Measurements from ENCODE around the gene PLBD2. TPM values are rescaled to one million over a fixed set of nuclear protein-coding genes. Genes with fewer than 3 reads are reported as not detected.

Gene PLBD2
- total RNA-seq, 2 donors from 2014 or later = 17.8 to 18.4 TPM

DNA sequence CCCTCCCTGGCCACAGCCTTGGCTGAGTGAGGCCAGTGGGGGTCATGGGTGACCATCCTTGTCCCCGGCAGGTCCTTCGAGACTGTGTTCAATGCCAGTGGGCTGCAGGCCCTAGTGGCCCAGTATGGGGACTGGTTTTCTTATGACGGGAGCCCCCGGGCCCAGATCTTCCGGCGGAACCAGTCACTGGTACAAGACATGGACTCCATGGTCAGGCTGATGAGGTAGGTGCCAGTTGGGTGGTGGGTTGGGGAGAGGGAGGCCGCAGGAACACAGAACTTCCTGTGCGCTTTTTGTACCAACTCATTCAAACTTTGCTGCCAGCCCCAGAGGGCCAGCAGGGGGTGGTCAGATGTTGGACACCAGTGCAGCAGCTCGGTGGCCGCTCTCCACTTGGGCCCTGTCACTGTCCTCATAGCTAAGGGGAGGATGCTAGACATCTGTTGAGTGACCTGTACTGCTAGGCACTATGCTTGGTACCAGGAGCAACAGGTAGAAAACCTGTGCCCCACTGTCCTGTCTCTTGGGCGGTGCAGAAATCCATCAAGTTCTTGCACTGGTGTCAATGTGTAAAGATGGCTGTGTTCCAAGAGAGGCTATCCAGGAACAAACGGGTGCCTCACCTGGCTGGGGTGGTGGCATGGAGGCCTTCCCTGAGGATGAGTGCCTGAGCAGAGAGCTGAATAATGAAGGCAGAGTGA, 28.6 kb downstream of the PLBD2 start:
- 90% methylated on average over 12 of the region's 12 CpGs; no CpG with 5 or more reads in 1 of the 2 donors for WGBS, 2 donors
- intact Hi-C loops (cut with DNase I) = no loop called here
- Histone ChIP-seq H3K4me1 (no peaks in the 10 kb centered on the region), H3K36me3 (replicated peaks in 1 of 2; ENCODE audit: insufficient read depth in 1 of 2, low read depth in 2 of 2) (peaks cover 0 to 17% of the 10 kb centered on the region in 2 donors), H3K9me3 (no peaks in the 10 kb centered on the region), H3K27ac (no peak overlapping the region), H3K27me3 (no peaks in the 10 kb centered on the region), H3K4me3 (no peak overlapping the region)
- DNase-seq (no peak), ATAC-seq (no peak)
- TF ChIP-seq POLR2A (IDR thresholded peaks at IDR 0.05) = no peak
- TF ChIP-seq, protein P1, sequence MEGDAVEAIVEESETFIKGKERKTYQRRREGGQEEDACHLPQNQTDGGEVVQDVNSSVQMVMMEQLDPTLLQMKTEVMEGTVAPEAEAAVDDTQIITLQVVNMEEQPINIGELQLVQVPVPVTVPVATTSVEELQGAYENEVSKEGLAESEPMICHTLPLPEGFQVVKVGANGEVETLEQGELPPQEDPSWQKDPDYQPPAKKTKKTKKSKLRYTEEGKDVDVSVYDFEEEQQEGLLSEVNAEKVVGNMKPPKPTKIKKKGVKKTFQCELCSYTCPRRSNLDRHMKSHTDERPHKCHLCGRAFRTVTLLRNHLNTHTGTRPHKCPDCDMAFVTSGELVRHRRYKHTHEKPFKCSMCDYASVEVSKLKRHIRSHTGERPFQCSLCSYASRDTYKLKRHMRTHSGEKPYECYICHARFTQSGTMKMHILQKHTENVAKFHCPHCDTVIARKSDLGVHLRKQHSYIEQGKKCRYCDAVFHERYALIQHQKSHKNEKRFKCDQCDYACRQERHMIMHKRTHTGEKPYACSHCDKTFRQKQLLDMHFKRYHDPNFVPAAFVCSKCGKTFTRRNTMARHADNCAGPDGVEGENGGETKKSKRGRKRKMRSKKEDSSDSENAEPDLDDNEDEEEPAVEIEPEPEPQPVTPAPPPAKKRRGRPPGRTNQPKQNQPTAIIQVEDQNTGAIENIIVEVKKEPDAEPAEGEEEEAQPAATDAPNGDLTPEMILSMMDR (IDR thresholded peaks at IDR 0.05) = no peak

DNA sequence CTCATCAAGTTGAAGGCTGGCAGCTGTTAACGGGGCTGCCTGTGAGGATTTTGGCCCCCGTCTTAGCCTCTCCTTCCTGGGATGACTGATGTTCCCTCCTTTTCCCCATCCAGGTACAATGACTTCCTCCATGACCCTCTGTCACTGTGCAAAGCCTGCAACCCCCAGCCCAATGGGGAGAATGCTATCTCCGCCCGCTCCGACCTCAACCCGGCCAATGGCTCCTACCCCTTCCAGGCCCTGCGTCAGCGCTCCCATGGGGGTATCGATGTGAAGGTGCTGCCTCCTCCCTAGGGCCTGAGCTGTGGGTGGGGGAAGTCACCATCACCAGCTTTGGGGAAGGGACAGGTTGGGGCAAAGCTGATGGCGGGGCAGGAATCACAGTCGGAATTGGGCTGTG, 29.2 kb downstream of the PLBD2 start:
- WGBS, 2 donors = 94% methylated on average over 11 of the region's 11 CpGs
- DNase-seq = no peak
- peaks cover 0 to 17% of the 10 kb centered on the region in 2 donors for H3K36me3 ChIP-seq (replicated peaks in 1 of 2; ENCODE audit: insufficient read depth in 1 of 2, low read depth in 2 of 2)

DNA sequence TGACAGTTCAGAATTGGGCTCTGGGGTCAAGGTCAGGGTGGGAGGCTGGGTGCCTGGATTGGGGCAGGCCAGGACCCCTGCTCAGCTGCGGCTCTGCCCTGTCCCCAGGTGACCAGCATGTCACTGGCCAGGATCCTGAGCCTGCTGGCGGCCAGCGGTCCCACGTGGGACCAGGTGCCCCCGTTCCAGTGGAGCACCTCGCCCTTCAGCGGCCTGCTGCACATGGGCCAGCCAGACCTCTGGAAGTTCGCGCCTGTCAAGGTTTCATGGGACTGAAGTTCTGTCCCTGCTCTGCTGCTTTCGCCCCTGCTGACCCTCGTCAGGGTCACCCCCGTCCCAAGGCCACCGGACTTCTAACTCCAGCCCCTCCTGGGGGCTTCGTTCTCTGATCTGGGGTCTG, 30.0 kb downstream of the PLBD2 start:
- ATAC-seq (no peak), DNase-seq (no peak)
- H3K4me1 ChIP-seq = no peaks in the 10 kb centered on the region
- no peaks in the 10 kb centered on the region for H3K27me3 ChIP-seq
- no peaks in the 10 kb centered on the region for H3K9me3 ChIP-seq
- intact Hi-C loops (cut with DNase I) = no loop called here
- no peak overlapping the region for H3K27ac ChIP-seq
- no peak overlapping the region for H3K4me3 ChIP-seq
- TF ChIP-seq, protein P1 (IDR thresholded peaks at IDR 0.05) = no peak
- TF ChIP-seq POLR2A (IDR thresholded peaks at IDR 0.05) = no peak
- 95% methylated on average over 11 to 14 of the region's 14 CpGs for WGBS, 2 donors
- H3K36me3 ChIP-seq (replicated peaks in 1 of 2; ENCODE audit: insufficient read depth in 1 of 2, low read depth in 2 of 2) = peaks cover 0 to 17% of the 10 kb centered on the region in 2 donors

More for the DNA sequence above, 29.2 kb downstream of the PLBD2 start:
- Histone ChIP-seq H3K4me1 (no peaks in the 10 kb centered on the region), H3K27me3 (no peaks in the 10 kb centered on the region), H3K9me3 (no peaks in the 10 kb centered on the region), H3K27ac (no peak overlapping the region), H3K4me3 (no peak overlapping the region)
- intact Hi-C loops (cut with DNase I) = no loop called here
- no peak for TF ChIP-seq POLR2A (IDR thresholded peaks at IDR 0.05)
- TF ChIP-seq, protein P1 (IDR thresholded peaks at IDR 0.05) = no peak
- ATAC-seq = no peak

DNA sequence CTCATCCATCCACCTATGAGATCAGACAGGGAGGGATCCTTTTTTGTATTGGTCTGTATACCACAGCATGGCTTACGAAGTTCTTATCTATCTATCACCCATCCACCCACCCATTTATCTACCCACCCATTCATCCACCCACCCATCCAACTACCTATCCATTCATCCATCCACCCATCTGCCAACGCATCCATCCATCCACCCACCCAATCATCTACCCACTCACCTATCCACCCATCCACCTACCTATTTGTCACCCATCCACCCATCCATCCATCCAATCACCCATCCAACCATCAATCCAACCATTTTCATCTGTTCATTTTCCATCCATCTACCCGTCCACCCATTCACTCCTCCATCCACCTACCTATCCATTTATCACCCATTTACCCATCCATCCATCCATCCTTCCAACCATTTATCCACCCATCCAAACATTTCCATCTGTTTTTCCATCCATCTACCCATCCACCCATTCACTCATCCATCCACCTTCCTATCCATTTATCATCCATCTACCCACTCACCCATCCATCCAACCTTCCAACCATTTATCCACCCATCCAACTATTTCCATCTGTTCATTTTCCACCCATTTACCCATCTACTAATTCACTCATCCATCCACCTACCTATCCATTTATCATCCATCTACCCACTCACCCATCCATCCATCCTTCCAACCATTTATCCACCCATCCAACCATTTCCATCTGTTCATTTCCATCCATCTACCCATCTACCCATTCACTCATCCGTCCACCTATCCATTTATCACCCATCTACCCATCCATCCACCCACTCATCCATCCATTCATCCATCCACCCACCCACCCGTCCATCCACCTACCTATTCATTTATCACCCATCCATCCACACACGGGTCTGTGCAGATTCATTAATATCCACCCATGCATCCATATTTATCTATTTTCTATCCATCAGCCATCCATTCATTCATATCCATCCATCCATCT, 32.0 kb downstream of the PLBD2 start:
- Histone ChIP-seq H3K27ac (no peak overlapping the region), H3K4me1 (no peaks in the 10 kb centered on the region), H3K4me3 (no peak overlapping the region), H3K9me3 (no peaks in the 10 kb centered on the region), H3K27me3 (no peaks in the 10 kb centered on the region), H3K36me3 (replicated peaks in 1 of 2; ENCODE audit: insufficient read depth in 1 of 2, low read depth in 2 of 2) (peaks cover 0 to 8% of the 10 kb centered on the region in 2 donors)
- TF ChIP-seq POLR2A (IDR thresholded peaks at IDR 0.05) = no peak
- TF ChIP-seq, protein P1 (IDR thresholded peaks at IDR 0.05) = no peak
- no peak for DNase-seq
- ATAC-seq = no peak
- intact Hi-C loops (cut with DNase I) = no loop called here
- 90 to 92% methylated on average over 6 of the region's 6 CpGs for WGBS, 2 donors

Measured in body of pancreas (tissue), 4 donors.